ENCODE results near the gene MAPRE3.
A peak's percentile ranks its signal among the peaks of the same experiment; 100 is the strongest.
"Not testable (repeated sequence)": the region's sequence is repeated elsewhere in the genome, so short reads cannot be mapped to it uniquely, and the experiment has no call there.

The MAPRE3 gene

GRCh38 chr2:27071990-27072830 is 101.8 kb downstream of the MAPRE3 start:
- DNase-seq, result peak; percentile 13

GRCh38 chr2:27072920-27073319 is 102.5 kb downstream of the MAPRE3 start:
- DNase-seq, result no peak

- DNase-seq, result no peak
Measured at GRCh38 chr2:27073782-27074181, 103.3 kb downstream of the MAPRE3 start.

DNA sequence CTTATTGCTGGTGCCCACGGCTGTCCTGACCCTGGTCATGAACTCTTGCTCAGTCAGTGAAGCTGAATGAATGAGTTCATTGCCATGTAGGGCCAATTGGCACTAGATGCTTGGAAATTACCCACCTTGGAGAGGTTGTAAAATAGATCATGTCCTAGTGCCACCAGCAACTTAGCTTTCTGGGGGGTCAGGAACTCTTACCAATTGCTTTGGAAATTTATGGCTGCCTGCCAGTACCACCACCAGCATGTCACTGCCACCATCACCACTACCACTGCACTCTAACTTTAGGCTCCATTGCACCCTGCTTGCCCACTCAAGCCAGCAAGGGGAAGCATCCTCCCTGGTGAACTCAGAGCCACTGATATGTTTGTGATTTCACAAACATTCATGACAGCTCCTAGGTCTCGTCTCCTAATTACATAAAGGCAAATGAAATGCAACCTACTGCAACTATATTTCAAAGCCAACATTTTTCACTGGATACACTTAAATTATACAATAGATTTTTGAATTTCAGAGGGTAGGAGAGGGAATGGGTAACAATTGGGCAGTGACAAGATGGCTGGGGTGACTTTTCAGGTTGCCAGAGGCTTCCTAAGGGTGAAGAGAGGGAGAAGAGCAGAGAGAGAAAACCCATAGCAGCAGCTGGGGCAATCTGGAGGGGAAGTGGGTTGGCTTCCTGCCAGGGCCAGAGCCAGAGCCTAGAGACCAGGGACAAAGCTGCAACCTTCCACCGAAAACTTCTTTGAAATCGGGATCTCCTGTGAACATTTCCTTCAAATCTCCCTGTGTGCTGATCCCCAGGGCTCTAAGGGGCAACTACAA is 104.5 kb downstream of the MAPRE3 start:
- DNase-seq, result peak; percentile 45

GRCh38 chr2:27075566-27075871 is 105.1 kb downstream of the MAPRE3 start:
- DNase-seq, result not testable (repeated sequence)

DNA sequence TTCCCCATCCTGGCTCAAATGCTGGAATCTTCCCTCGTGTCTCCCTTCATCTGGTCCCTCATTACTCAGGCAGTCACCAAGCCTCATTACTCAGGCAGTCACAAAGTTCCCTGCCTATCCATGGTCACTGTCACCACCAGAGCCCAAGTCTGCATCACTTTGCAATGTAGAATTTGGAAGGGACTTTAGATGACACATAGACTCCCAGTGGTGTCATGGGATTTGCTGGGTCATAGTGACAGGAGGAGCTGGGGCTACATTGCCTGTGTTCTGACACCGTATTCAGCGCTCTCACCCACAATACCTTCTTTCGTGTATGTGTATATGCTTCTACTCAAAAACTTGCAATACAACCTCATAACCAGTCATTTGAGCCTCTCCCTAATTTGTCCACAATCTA is 105.9 kb downstream of the MAPRE3 start:
- DNase-seq, result no peak
